K562 (cell line): ENCODE measurements around the gene PCSK5. TPM values are rescaled to one million over a fixed set of nuclear protein-coding genes. Genes with fewer than 3 reads are reported as not detected.

Source experiments
- ATAC-seq: fragments of 200-7000 bp; cut with Tn5 transposase; 3 replicates; pipeline ENCODE4 v1.9.1; 2020; ENCODE audit warnings: moderate library complexity
- BruUV-seq: library from RNA; stranded (reverse); fragments of 400-500 nt; replicated peaks from 2 replicates; lab custom pipeline; 2021; lab: Mats Ljungman, UMichigan
- CTCF ChIA-PET: fragments of 300-600 bp; formaldehyde crosslinking; extraction: SDS; loops from one replicate; lab custom pipeline; 2021; ENCODE audit warnings: low intra/inter-chr PET ratio; lab: Yijun Ruan, JAX
- POLR2A ChIA-PET: fragments of 300-600, 350-650 bp; sonication (Branson Sonifier 250); formaldehyde crosslinking; extraction: SDS; loops from one replicate; lab custom pipeline; 2021; ENCODE audit warnings: antibody characterized with exemption, inconsistent platforms; lab: Yijun Ruan, JAX
- DNase-seq, 4 experiments: peaks; one replicate each; pipeline versions ENCODE4 v3.0.0 to v3.0.0-alpha.2; 2011 to 2018; ENCODE audit warnings: low spot score in 3 of 4, mixed read lengths in 3 of 4; ENCODE audit errors: extremely low read depth in 1 of 4
- FAIRE-seq: peaks from 2 replicates; lab custom pipeline; 2011; peaks lifted over from hg19 to GRCh38; lab: Jason Lieb, UNC
- H2AFZ ChIP-seq: 2 replicates; pipeline ENCODE4 v1.6.0; 2011; ENCODE audit warnings: low read depth, low read length, control low read depth, inconsistent platforms
- H3K27ac ChIP-seq: fragments of 200-600 bp; 3 replicates; pipeline ENCODE4 v1.8.0; 2011; ENCODE audit warnings: low read depth, mild to moderate bottlenecking, control low read depth, inconsistent platforms, low read length, moderate library complexity, mixed read lengths; ENCODE audit errors: extremely low read depth
- H3K27me3 ChIP-seq, 2 experiments: fragments of 300-600 bp in 1 of 2; 2 replicates in 1 of 2; 3 replicates in 1 of 2; pipeline versions ENCODE4 v1.6.0 to v1.8.0; 2011; ENCODE audit warnings: inconsistent platforms in 2 of 2, low read length in 2 of 2, mild to moderate bottlenecking in 1 of 2, mixed read lengths in 1 of 2, moderate library complexity in 1 of 2; ENCODE audit not compliant: control insufficient read depth in 2 of 2, insufficient read depth in 2 of 2
- H3K36me3 ChIP-seq: fragments of 300-600 bp; 3 replicates; pipeline ENCODE4 v1.8.0; 2011; ENCODE audit warnings: mild to moderate bottlenecking, low read length, inconsistent platforms; ENCODE audit not compliant: control insufficient read depth, insufficient read depth
- H3K4me1 ChIP-seq, 2 experiments: fragments of 200-600 bp in 1 of 2; replicated peaks in 1 of 2; 2 replicates in 1 of 2; 3 replicates in 1 of 2; pipeline versions ENCODE4 v1.5.1 to v1.8.0; 2011; ENCODE audit warnings: inconsistent platforms in 2 of 2, low read length in 2 of 2, mild to moderate bottlenecking in 1 of 2, mixed read lengths in 1 of 2, moderate library complexity in 1 of 2; ENCODE audit not compliant: control insufficient read depth in 2 of 2, insufficient read depth in 2 of 2
- H3K4me2 ChIP-seq: 2 replicates; pipeline ENCODE4 v1.6.1; 2011; ENCODE audit warnings: low read length, control low read depth, inconsistent platforms, mixed read lengths; ENCODE audit not compliant: insufficient read depth
- H3K4me3 ChIP-seq: fragments of 200-600 bp; sonication (generic), shearing (Covaris generic); 2 replicates; pipeline ENCODE4 v1.5.1; 2016; ENCODE audit warnings: control low read depth, inconsistent platforms
- H3K79me2 ChIP-seq: fragments of 200-600 bp; 3 replicates; pipeline ENCODE4 v1.8.0; 2011; ENCODE audit warnings: low read length, inconsistent platforms; ENCODE audit not compliant: control insufficient read depth, insufficient read depth
- H3K9ac ChIP-seq, 2 experiments: 2 replicates each; pipeline versions ENCODE4 v1.6.0 to v1.6.1; 2011; ENCODE audit warnings: low read depth in 2 of 2, low read length in 2 of 2, control low read depth in 1 of 2, inconsistent platforms in 1 of 2, mild to moderate bottlenecking in 1 of 2, mixed read lengths in 1 of 2; ENCODE audit not compliant: insufficient read depth in 1 of 2
- H3K9me1 ChIP-seq: one replicate; pipeline ENCODE4 v1.6.0; 2011; ENCODE audit warnings: inconsistent platforms, mild to moderate bottlenecking, low read length, moderate library complexity; ENCODE audit not compliant: control insufficient read depth, insufficient read depth
- H3K9me3 ChIP-seq: replicated peaks from 2 replicates; pipeline ENCODE4 v1.5.1; 2011; ENCODE audit warnings: low read depth, low read length, inconsistent platforms; ENCODE audit not compliant: control insufficient read depth, insufficient read depth
- H4K20me1 ChIP-seq: replicated peaks from 2 replicates; pipeline ENCODE4 v1.6.1; 2011; ENCODE audit warnings: low read length, inconsistent platforms, mixed read lengths; ENCODE audit not compliant: control insufficient read depth, insufficient read depth
- BHLHE40 ChIP-seq: IDR thresholded peaks from 2 replicates; pipeline ENCODE4 v1.6.1; 2011; ENCODE audit warnings: low read length, improper control_type of control experiment
- CBX8 ChIP-seq: fragments of 200-600 bp; sonication (generic); IDR thresholded peaks from 2 replicates; pipeline ENCODE4 v1.6.1; 2012; ENCODE audit warnings: borderline replicate concordance, mixed run types, low read depth, mild to moderate bottlenecking, moderate library complexity, mixed read lengths, low read length, control low read depth, inconsistent platforms; ENCODE audit not compliant: poor library complexity, severe bottlenecking; ENCODE audit errors: extremely low read depth
- ELK1 ChIP-seq: sonication (generic); formaldehyde crosslinking; IDR thresholded peaks from 2 replicates; pipeline ENCODE4 v1.8.1; 2022; ENCODE audit warnings: missing genetic modification reagents
- HDAC8 ChIP-seq: fragments of 450-650 bp; IDR thresholded peaks from 2 replicates; pipeline ENCODE4 v1.6.1; 2016; ENCODE audit warnings: mild to moderate bottlenecking, missing genetic modification characterization, moderate library complexity, missing compliant biosample characterization
- HINFP ChIP-seq: fragments of 450-650 bp; conservative IDR thresholded peaks from 2 replicates; pipeline ENCODE4 v1.6.1; 2016; ENCODE audit warnings: missing genetic modification characterization, low read depth, mild to moderate bottlenecking, control low read depth, missing compliant biosample characterization
- HNRNPL ChIP-seq: fragments of 200-400 bp; formaldehyde crosslinking; IDR thresholded peaks from 2 replicates; pipeline ENCODE4 v1.6.1; 2017; ENCODE audit warnings: low read depth, mild to moderate bottlenecking, low read length
- MAFG ChIP-seq: fragments of 450-650 bp; conservative IDR thresholded peaks from 2 replicates; pipeline ENCODE4 v1.6.1; 2016; ENCODE audit warnings: missing genetic modification characterization, missing compliant biosample characterization
- PRPF4 ChIP-seq: fragments of 200-400 bp; formaldehyde crosslinking; IDR thresholded peaks from one replicate; pipeline ENCODE4 v1.6.1; 2017; ENCODE audit warnings: low read length, low read depth, mild to moderate bottlenecking; ENCODE audit not compliant: insufficient read depth, poor library complexity, severe bottlenecking
- TOE1 ChIP-seq, 2 experiments: fragments of 450-650 bp in 1 of 2; sonication (generic) in 1 of 2; formaldehyde crosslinking in 1 of 2; IDR thresholded peaks; 2 replicates each; pipeline versions ENCODE4 v1.7.1 to v1.8.0; 2016 to 2022; ENCODE audit warnings: borderline replicate concordance in 2 of 2, mild to moderate bottlenecking in 2 of 2, antibody characterized with exemption in 1 of 2, inconsistent platforms in 1 of 2, low read depth in 1 of 2, missing genetic modification reagents in 1 of 2, moderate library complexity in 1 of 2
- ZNF212 ChIP-seq: fragments of 450-650 bp; formaldehyde crosslinking; IDR thresholded peaks from 2 replicates; pipeline ENCODE4 v1.4.0; 2020; ENCODE audit warnings: mild to moderate bottlenecking
- WGBS: fragments of 100-300 bp; shearing (Covaris generic); methylation state at CpG from one replicate; pipeline ENCODE4 v1.1.6; 2016; ENCODE audit warnings: low coverage, mixed read lengths; ENCODE audit not compliant: insufficient coverage; ENCODE audit errors: missing lambda C conversion rate; 5-methylcytosine and 5-hydroxymethylcytosine counted together
- in situ Hi-C: fragments of 300-500 bp; cut with MboI; formaldehyde crosslinking; loops from 4 replicates; pipeline ENCODE4 v1.15.0; 2018; ENCODE audit warnings: inconsistent platforms, mixed read lengths
- intact Hi-C: fragments of 100-400 bp; cut with micrococcal nuclease; formaldehyde crosslinking; loops from 2 replicates; pipeline ENCODE4 v1.14.2; 2022
- polyA plus RNA-seq, 8 experiments: library from polyadenylated mRNA; depleted of rRNA in 4 of 8; stranded (reverse) in 5 of 8; unstranded in 3 of 8; fragments of >200 nt; fragmentation: Nextera tagmentation in 2 of 8; fragmentation: Illumina TruSeq in 1 of 8; extraction: Ambion mirVana in 2 of 8; extraction: Trizol in 1 of 8; gene quantifications; 2 replicates each; pipeline versions ENCODE4 v1.2.1 to v1.2.3, GENCODE V29; 2011 to 2014; ENCODE audit warnings: inconsistent platforms in 1 of 8, missing spikeins in 1 of 8
- total RNA-seq, 7 experiments: library from RNA; depleted of rRNA in 6 of 7; stranded (reverse); fragments of >200 nt in 6 of 7; fragmentation: Illumina TruSeq in 2 of 7; extraction: Trizol in 2 of 7; gene quantifications; 2 replicates each; pipeline versions ENCODE4 v1.2.1 to v1.2.3, GENCODE V29; 2011 to 2021; ENCODE audit warnings: low replicate concordance in 1 of 7

Gene PCSK5
- total and polyA plus RNA-seq, 9 of the 15 experiments (the other 6 are each of a cell fraction or from before 2014, with no cell fraction given) = not detected

GRCh38 chr9:76116913-76117312 is 226.4 kb downstream of the PCSK5 start:
- intact Hi-C loops = no loop called here
- ATAC-seq = no peak
- no peak for FAIRE-seq
- Histone ChIP-seq H3K4me3 (no peak overlapping the region), H3K4me1 (no peaks in the 10 kb centered on the region), H2AFZ (no peak overlapping the region), H3K9ac (no peak overlapping the region), H3K27ac (no peak overlapping the region), H3K9me1 (no peaks in the 10 kb centered on the region), H4K20me1 (no peaks in the 10 kb centered on the region), H3K27me3 (no peaks in the 10 kb centered on the region), H3K4me2 (no peak overlapping the region), H3K9me3 (no peaks in the 10 kb centered on the region), H3K36me3 (no peaks in the 10 kb centered on the region), H3K79me2 (no peaks in the 10 kb centered on the region)
- no peak for DNase-seq
- BruUV-seq = no TSS peak
- ChIA-PET POLR2A (no interaction called here), CTCF (no interaction called here)
- 4% methylated on average over 3 of the region's 3 CpGs for WGBS
- in situ Hi-C loops = no loop called here
- TF ChIP-seq BHLHE40 (no peak), TOE1 (IDR thresholded peaks at IDR 0.05; ENCODE audit: borderline replicate concordance) (no peak), TOE1 (CRISPR knock-in tag; IDR thresholded peaks at IDR 0.05; ENCODE audit: borderline replicate concordance, low read depth) (no peak), ELK1 (CRISPR knock-in tag) (no peak), PRPF4 (no peak), HNRNPL (no peak), MAFG (tag) (no peak), CBX8 (no peak), HDAC8 (tag) (no peak), ZNF212 (CRISPR knock-in tag) (no peak), HINFP (tag) (no peak)
